GM19025 (cell line): Measurements from ENCODE around the gene ARL4C.
A peak's percentile ranks its signal among the peaks of the same experiment; 100 is the strongest.

Source experiments
- ATAC-seq: cut with Tn5 transposase; IDR thresholded peaks from one replicate; pipeline ENCODE4 v1.9.1; 2021; ENCODE audit warnings: mild to moderate bottlenecking, low read depth, moderate library complexity; ENCODE audit not compliant: unreplicated experiment

Gene ARL4C

GRCh38 chr2:234500394-234501006 lies 3.6 kb upstream of the ARL4C start:
- peak; percentile 41 for ATAC-seq

DNA sequence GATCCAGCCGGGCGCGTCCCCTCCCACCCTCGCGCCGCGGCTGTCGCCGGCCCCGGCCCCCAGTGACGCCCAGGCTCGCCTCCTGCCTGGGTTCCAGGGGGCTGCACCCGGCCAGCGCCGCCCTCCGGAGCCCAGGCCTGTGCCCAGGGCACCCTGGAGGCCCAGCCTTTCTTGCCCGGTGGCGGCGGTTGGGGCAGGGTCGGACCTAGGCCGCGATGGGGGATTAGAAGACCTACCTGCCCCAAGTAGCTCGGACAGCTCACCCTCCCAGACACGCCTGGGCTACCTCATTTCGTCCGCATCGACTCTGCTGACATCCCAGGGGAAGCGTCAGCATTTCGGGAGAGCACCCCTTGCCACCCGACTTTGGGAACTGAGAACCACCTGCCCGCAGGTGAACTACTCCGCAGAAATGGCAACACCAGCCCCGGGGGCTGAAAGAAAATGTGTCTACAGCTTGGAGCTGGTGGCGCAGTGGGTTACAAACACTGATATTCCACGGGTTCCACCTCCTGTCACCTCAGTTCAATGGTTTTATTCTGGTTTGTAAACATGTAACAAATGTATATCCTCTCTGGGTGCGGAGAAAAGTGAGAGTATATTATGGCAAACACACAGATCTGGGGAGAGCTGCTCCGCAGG lies 834 bp upstream of the ARL4C start:
- no peak for ATAC-seq

GRCh38 chr2:234496055-234496834 lies 636 bp downstream of the ARL4C start:
- ATAC-seq = peak; percentile 51

DNA sequence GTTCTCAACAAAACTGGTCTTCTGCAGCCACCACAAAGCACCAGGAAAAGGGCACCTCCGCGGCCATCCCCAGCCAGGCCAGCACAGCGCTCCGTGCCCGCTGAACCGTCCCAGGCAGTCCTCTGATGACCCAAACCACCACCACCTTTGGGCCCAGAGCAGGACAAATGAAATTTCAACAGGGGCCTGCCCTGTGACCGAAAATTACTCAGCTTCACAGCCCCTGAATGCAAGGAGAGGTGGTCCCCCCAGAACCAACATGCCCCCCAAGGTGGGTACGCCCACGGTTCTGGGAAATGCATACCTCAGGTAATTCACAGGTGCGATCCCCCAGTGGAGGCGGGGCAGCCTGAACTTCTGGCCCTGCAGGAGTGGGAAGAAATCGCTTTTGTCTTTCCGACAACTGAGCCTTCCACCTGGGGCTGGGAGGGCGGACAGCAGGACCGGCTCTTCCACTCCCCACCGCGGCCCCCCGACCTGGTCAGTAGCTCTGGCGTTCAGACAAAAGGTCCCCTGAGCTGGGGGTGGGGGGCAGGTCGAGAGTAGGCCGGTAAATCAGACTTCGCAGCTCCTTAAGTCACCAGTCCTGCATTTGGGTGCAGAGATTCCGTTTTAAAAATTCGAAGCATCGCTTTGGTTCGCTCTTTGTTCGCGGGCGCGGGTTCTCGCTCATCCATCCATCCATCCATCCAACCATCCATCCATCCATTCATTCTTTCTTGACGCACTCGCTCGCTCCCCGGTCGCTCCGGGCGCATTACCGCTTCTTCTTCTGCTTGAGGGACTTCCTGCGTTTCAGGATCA lies 1.4 kb downstream of the ARL4C start:
- no peak for ATAC-seq

DNA sequence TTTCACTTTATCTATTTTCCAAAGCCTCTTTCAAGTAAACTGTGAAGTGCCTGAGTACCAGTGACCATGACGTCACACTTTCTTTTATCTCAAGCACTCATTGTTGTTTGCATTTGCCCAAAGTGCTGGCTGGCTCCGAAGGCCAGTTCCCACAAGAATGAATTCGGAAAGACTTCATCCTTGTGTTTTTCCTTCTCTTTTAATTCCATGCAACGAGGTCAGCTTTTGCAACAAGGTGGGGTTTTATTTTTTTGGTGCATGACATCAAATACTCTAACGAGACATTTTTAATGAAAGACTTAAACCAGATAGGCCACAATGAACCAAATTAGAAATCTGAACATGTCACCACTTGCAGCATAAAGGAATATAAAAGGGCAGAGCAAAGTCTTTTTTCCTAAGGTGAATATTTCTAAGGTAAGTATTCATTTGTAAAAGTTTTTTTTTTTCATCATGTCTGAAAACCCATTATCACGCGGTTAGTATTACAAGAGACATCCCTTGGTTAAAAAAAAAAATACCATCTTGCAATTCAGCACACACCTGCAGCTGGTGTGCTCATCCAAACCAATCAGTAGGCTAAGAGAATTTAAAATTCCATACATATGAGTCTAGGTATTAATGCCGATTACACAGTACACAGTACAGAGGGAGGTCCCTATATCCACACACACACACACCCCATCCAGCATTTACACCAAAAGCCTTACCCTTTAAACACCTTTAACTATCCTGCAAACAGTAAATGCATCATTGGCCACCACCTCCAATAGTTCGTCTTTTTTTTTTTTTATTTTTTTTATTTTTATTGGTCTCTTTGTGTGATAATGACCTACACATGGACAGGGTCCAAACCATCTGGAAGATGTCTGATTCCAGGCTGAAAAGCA lies 2.3 kb downstream of the ARL4C start:
- ATAC-seq = no peak

GRCh38 chr2:234493796-234494195 lies 3.1 kb downstream of the ARL4C start:
- ATAC-seq = no peak

GRCh38 chr2:234492717-234493485 lies 4.0 kb downstream of the ARL4C start:
- no peak for ATAC-seq

DNA sequence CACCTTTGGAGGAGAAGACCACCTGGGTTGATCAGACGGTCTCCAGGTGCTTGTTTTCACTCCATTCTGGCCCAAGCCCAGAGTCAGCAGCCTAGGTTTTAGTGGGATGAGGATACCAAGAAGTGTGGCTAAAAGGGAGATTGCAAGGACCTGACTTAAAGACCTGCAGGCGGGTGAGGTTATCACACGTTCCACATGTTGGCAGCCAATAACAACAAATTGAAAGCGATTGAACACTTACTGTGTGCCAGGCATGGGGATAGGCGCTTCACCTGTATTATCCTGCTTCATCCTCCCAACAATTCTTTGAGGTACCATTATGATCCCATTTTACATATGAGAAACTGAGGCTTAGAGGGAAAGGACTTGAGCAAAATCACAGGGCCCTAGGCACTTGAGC lies 5.0 kb downstream of the ARL4C start:
- ATAC-seq = no peak

DNA sequence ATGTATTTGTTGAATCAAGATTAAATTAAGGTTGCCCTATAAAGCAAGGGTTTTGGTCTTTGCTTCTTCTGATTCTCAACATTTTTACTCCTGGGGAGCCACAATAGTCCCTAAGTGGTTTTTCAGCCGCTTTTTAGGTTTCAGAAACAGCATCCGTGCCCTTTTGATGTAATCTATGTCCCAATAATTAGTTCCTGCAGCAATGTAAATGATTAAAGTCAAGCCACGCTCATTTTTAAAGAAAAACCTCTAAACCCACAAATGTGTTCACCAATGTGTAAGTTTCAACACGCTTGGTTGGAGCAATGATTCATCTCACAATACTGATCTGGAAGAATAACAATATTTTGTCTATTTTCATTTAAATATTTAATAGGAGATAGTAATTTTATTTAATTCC lies 5.6 kb downstream of the ARL4C start:
- ATAC-seq = no peak

GRCh38 chr2:234490271-234491091 lies 6.4 kb downstream of the ARL4C start:
- ATAC-seq = no peak

DNA sequence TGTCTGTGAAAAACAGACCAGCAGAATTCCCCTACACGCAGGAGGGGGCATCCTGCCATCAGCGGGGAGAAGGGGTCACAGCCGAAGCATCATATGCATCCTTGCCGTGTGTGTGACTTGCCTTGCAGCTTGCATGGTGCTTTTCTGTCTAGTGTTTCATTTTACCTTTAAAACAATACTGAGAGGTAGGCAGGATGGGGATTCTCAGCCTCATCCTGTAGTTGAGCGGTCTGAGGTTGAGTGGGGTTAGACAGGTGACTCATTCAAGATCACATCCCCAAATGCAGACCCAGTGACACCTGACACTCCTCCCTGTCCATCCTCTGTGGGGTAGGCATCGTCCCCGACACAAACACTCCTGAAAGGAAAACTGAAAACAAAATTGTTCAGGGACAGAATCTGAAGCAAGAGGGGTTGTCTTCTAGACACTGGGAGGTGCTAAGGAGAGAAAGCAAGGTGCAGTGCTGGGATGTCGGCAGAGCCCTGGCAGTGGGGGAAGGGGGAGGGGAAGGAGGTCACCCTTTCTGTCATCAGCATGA lies 7.9 kb downstream of the ARL4C start:
- ATAC-seq = peak; percentile 72

- ATAC-seq = no peak
Observed at GRCh38 chr2:234488486-234488885, 8.4 kb downstream of the ARL4C start.

GRCh38 chr2:234487356-234487755 lies 9.5 kb downstream of the ARL4C start:
- no peak for ATAC-seq

DNA sequence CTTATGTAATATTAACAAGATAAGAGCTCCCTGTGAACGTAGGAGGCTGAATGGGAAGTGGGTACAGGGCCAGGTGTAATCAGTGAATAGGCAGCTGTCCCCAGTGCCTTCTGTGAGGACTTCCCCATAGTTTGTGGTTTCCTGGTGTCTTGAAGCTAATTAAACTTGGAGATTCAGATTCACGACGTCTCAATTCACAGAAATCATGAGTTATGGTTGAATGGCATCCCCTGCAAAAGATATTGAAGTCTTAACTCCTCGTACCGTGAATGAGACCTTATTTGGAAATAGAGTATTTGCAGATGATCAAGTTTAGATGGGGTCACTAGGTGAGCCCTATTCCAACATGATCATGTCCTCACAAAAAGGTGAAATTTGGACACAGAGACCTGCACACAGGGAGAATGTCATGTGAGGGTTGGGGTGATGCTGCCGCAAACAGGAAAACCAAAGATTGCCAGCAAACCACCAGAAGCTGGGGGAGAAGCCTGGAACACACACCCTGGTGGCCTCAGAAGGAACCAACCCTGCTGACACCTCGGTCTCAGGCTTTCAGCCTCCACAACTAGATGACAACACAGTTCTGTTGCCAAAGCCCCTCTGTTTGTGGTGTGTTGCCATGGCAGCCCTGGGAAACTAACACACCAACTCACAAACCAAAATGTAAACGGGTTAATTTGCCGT lies 13.2 kb downstream of the ARL4C start:
- ATAC-seq = no peak

DNA sequence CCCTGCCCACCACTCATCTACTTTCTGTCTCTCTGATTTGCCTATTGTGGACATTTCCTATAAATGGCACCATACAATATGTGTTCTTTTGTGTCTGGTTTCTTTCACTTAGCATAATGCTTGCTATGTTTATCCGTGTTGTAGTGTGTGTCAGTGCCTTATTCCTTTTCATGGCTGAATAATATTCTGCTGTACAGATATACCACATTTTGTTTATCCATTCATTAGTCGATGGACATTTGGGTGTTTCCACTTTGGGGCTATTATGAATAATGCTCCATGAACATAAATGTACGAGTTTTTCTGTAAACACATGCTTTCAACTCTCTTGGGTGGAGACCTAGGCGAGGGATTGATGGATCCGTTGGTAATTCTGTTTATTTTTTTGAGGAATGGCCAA lies 15.6 kb downstream of the ARL4C start:
- ATAC-seq = no peak

DNA sequence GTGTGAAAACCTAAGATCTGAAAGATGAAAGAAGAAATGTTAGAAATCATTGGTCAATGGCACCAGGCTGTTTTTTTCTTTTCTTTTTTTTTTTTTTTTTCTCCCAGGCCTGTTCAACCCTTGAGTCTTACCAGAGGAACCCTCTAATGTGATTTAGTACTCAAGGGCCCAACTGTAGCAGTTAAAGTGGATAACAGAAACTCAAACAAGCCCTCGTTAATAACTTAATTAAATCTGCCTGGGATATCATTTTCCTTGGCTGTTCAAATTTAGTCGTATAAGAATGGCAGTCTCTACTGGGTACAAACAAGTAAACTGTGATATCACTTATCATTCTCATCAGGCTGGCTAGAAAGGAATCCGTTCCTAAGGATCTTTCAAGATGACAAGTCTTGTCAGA lies 16.5 kb downstream of the ARL4C start:
- no peak for ATAC-seq

DNA sequence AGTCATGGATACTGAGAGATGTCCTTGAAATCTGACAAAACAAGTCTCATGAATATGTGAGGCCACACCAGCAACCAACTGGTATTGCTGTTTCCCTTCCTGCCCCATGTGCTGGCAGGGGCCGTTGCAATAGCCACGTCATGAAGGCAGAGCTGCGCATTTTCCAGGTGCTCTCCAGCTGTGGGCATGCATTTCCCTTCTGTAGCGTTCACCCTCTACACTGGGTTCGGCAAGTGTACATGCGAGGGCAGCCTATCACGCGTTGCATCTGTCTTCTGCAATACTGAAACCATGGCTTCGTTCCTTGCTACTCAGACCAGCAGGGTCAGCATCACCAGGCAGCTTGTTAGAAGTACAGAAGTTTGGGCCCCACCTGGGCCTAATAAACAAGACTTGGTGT lies 17.4 kb downstream of the ARL4C start:
- no peak for ATAC-seq
